ENCODE measurements around the gene BIRC7.

BIRC7 gene

DNA sequence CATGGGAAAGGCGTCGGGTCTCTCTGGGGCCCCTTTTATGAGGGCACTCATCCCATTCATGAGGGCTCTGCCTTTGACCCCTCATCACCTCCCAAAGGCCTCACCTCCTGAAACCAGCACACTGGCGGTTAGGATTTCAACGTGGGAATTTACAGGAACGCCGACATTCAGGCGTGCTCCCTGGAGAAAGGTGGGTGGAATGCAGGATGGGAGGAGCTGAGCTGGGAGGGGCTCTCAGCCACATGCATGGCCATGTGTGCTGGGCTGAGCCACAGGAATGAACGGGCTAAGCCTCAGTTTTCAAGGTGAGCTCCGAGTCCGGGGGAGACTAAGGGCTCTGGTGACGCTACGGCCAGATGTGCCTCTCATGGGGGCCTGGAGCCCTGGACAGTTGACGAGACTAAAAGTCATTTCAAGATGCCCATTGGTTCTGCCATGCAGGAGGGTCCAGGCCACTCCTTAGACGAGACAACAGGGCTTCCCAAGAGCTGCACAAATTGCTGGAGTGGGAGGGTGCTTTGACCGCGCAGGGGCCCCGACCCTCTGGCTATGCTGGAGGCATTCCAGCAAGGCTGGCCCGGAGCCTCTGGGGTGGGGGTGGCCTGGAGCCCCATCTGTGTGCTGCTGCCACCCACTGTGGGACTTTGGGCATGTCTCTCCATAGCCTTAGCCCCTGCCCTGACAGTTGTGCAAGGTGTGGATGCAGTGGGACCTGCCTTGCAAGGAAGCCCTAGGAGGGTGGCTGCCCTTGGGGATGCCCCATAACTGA lies 33.1 kb downstream of the BIRC7 start:
- no peak for DNase-seq

DNA sequence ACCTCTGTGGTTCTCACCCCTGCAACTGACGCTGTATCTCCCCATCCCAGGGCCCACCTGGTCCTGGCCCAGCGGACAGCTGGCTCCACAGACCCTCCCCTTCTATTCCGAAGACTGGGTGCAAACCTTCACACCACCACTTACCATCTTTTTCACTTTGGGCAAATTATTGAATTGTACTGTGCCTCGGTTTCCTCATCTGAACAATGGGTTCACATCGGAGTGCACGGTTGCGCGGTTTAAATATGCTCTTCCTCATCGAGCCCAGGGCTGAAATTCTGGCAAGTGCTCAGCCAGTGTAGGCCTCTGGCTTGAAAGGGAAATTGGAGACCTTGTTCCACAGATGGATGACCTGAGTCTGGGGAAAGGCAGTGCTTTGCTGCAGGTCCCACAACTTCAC lies 34.0 kb downstream of the BIRC7 start:
- no peak for DNase-seq

DNA sequence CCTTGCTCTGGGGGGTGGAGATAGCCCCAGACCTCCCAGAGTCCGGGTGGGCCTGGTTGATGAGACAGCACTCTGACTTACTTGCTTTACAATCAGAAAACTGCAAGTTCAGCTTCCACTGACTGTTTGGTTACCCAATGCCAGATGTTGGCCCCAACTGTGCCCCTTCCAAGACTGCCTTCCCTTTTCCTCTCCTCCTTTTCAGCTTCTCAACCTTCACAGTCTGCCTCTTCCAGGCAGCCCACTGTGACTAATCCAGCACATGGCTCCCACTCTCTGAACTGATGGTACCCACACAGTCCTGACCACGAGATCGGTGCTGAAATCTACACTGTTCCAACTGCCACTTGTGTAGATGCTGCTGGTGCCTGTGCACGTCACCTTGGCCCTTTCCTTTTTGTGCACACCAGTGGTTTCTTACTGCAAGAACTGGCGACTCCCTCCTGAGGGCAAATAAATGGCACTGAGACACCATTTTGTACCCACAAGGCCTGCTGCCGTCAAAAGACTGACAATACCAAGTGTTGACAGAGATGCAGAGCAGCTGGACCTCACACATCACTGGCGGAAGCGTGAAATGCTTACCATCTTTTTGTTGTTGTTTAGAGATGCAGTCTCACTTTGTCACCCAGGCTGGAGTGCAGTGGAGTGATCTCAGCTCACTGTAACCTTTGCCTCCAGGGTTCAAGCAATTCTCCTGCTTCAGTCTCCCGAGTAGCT lies 35.1 kb downstream of the BIRC7 start:
- DNase-seq: no peak

DNA sequence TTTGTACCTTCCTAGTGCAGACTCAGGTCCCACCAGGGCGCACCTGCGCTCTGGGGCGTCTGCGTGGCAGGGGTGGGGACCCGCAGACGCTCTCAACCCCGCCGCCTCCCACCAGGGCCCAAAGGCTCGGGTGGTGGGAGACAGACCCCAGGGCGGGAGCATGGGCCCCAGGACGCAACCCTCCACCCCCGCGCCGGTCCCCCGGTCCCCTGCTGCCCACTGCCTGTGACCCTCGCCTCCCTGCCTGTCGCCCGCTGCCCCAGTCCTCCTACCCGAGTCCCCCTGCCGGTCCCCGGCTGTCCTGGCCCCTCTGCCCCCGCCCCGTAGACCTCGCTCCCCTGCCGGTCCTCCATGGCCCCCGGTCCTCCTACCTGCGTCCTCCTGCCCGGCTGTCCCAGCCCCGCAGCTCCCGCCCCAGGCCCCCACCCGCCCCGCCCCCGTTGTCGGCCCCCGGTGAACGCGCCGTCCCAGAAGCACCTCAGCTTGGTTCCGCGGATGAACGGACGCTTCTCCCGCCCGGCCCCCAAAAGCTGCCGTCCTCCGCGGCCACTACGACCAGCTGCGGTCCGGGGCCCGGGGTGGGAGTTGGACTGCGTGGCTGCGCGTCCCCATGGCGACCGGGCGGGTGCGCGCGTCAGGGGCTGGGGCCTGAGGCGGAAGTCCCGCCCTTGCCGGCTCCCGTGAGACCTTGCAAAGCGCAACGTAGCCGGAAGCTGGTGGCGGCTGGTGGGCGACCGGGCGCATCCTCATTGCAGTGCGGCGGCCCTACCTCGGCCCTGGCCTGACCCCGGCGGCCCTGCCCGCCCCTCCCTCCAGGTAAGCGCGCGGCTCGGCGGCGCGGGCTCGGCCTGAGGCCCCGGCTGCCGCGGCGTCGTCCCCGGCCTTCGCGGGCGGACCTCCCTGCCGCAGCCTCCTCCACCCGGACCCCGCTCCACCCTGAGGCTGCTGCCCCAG lies 36.7 kb downstream of the BIRC7 start, which contains the start of gene ARFGAP1:
Gene ARFGAP1 (plus strand): TSS at position 709 of the 954 bp plus-strand sequence. CDS start 2,768 bp downstream, outside the sequence.
- peak; percentile 89 for DNase-seq

DNA sequence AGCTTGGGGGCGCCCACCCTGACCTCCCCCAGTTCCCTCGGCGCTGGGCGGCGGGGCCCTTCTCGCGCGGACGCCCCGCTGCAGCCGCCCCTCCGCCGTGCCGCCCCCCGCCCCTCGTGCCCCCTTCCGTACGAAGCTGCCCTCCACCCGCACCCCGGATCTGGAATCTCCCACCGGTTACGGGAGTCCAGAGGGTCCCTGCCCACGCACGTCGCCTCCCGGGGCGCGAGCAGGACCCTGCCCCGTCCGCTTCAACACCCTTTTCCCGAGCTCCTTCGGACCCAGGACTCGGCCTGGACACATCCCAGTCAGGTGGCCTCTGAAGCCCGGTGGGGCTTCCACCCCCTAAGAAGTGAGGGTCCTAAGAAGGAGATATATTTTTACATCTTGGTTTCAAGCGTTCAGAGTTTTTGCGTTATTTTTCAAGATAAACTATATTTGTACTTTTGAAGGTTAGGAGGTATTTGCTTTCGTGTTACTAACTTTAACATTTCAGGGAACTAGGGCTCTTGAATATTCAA lies 37.4 kb downstream of the BIRC7 start:
- DNase-seq: no peak

DNA sequence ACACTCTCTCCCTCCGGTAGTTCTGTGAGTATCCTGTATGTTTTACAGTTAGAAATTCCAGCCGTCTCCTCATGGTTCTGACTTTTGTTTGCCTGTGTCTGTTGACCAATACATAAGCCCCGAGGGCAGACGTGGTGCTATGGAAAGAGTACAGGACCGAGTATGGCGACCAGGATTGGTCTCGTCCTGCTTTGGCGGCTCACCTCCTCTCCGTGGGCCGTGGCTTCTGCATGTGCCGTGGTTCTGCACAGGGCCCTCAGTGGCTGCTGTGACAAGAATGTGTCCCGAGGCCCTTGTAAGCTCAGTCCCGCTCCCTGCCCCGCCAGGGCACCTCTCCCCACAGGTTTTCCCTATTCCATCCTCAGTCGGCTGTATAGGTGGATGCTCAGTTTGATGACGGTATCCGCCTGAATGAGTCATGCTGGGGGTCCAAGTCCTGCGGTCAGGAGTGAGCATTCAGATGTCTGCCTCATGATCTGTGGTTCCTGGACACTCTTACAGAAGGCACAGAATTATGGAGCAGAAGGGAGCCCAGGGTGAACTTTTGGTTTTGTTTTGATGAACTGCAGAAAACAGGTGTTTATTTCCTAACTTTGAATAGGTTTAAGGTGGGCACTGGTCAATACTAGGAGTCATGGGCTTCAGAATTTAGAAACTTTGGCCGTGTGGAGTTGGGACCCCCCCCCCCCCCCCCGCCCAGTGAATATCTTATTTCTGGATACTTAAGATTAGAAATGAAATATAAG lies 38.1 kb downstream of the BIRC7 start:
- DNase-seq: no peak

DNA sequence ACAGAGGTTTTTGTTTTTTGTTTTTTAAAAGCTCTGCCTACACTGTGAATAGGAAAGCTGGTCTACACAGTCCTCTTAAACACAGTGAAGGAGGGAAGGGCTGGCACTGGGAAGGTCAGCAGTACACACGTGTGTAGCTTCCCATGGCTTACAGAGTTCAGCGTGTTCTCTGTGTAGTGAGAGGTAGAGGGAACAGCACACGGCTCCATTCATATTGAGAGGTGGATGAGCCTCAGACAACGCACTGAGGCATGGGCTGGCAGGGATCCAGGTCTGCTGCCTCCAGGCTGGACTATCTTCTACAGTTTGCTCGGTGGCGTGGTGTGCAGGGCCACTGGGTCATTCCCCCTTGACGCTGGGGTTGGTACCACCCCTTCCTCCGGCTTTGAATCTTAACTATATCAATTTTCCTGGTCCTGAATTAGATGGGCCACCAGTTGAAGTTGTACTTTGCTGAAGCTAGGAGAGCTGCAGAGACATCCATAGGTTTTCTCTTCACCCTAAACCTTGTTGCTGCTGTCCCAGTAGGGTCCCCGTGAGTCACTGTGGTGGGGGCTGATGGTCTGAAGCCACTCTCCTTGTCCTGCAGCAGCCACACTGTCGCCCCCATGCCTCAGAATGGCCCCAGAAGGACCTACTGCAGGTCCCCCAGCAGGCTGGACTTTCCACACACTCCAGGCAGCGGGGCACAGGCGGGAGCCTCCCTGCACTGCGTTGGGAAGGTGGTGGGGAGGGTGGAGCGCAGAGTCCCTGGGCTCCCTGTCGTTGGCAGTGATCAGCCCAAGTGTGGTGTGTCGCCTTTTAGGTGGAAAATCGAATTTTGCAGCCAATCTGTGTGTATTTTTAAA lies 38.9 kb downstream of the BIRC7 start:
- DNase-seq: no peak

DNA sequence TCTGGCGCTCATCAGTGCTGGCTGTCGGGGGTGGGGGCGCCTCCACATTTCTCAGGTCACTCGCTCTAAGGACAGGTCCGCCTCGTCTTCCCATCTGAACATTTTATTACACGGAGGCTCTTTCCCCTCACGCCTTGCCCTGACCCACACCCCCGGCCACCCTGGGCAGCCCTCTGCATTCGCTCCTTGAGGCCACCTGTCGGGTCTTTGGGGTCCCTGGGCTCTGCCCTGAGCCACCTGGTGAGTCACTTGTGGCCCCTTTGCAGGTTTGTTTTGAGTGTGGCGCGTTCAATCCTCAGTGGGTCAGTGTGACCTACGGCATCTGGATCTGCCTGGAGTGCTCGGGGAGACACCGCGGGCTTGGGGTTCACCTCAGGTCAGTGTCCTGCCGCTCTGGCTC lies 40.1 kb downstream of the BIRC7 start:
- DNase-seq: no peak

DNA sequence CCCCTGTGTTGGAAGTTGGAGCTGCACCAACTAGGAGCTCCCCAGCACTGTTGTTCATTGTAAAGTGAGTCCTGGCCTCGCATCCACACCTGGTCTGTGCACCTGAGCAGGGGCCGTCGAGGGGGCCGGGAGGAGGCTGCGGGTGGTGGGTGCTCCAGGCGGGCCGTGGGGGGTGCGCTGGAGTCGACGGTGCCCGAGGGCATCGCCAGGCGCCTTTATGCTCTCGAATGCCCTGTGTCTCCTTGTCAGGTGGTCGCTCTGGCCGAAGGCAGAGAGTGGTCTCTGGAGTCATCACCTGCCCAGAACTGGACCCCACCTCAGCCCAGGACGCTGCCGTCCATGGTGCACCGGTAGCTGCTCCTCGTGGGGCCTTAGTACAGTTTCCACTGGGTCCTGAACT lies 41.3 kb downstream of the BIRC7 start:
- DNase-seq: no peak

DNA sequence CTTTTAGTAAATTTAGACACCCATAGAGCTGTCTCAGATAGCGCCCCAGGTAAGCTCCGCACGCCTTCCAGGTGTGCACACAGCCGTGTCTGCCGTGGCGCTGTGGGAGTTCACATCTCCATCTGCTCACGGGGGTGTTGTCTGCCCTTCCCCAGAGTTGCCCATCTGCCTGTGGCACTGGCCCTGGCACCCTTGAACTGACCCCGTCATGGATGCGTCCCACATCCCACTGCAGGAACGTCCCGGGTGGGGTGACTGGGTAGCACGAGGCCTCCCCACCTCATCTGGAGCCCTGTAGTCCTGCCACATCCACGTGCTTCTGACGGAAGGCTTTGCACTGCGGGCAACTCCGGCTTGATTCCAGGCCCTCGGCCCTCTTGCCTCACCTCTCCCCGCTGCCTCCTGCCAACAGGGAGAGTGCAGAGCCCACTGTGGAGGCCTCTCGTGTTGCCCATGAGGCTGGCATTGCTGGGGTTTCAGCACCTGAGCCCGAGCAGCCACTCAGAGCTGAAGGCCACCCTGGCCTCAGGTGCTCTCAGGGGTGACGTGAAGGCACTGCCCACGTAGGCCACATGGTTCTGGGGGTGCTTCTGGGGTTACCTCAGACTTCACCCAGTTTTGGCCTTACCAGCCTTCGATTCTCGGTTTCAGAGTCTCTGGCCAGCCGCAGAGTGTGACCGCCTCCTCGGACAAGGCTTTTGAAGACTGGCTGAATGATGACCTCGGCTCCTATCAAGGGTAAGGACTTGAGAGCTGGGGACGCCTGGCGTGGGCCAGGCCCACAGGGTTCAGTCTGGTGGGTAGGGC lies 42.0 kb downstream of the BIRC7 start:
- DNase-seq: no peak

DNA sequence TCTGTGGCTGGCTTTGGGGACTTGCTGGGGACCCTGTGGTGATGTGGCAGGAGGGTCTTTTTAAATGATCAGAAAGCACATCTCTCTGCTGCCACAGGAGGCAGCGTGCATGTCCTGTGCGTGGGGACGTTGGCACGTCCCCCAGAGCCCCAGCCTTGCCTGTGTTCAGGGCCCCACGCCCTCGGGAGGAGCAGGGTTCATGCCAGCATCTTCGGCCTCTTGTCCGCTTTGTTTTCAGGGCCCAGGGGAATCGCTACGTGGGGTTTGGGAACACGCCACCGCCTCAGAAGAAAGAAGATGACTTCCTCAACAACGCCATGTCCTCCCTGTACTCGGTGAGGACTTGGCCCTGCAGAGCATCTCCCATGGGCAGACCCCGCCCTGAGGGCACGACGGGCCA lies 43.0 kb downstream of the BIRC7 start:
- DNase-seq: no peak

DNA sequence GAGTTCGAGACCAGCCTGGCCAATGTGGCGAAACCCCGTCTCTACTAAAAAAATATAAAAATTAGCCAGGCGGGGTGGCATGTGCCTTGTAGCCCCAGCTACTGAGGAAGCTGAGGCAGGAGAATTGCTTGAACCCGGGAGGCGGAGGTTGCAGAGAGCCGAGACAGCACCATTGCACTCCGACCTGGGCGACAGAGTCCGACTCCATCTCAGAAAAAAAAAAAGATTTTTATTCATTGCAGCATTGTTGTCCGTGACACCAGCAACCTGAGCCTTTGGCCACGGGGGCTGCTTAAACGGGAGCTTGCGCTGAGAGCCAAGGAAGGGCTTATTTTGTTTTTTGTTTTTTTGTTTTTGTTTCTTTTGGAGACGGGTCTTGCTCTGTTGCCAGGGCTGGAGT lies 44.2 kb downstream of the BIRC7 start:
- no peak for DNase-seq

DNA sequence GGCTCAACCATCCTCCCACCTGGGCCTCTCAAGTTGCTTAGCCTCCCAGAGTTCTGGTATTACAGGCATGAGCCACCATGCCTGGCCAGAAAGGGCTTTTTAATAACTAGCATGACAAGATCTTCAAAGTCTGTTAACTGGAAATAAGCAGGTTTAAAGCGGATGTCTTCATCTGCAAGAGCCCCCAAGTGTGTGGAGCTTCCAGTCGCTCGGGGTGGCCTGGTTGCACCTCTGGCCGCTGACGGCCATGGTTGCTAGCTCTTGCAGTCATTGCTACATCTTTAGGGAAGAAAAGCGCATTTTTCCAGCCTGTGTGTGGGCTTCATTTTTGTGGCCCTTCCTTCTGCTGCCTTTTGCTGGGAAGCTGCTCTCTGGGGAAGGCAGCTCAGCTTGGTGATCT lies 44.7 kb downstream of the BIRC7 start:
- DNase-seq: no peak

DNA sequence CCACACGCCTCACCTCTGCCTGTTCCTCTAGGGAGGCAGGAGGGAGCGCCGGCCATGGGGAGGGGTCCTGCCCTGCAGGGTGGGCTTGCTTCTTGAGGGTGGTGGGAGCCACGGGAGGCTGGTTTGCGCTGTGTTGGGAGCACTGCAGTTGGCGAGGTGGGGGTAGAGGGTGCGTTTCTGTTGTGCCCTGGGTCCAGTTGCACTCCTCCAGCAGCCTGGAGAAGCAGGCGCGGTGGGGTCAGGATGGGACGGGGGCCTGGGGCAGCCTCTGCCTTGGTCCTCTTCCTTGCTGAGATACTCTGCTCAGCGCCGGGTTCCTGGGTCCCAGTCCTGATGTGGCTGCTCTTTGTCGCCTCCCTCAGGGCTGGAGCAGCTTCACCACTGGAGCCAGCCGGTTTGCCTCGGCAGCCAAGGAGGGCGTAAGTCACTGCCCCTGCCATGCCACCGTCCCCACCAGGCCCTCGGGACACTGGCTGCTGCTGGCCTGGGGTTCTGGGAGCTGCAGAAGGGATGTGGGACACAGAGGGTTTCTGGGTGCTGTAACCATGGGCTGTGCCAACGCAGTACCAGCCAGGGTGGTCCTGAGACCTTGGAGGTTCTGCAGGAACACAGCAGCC lies 45.3 kb downstream of the BIRC7 start:
- no peak for DNase-seq

DNA sequence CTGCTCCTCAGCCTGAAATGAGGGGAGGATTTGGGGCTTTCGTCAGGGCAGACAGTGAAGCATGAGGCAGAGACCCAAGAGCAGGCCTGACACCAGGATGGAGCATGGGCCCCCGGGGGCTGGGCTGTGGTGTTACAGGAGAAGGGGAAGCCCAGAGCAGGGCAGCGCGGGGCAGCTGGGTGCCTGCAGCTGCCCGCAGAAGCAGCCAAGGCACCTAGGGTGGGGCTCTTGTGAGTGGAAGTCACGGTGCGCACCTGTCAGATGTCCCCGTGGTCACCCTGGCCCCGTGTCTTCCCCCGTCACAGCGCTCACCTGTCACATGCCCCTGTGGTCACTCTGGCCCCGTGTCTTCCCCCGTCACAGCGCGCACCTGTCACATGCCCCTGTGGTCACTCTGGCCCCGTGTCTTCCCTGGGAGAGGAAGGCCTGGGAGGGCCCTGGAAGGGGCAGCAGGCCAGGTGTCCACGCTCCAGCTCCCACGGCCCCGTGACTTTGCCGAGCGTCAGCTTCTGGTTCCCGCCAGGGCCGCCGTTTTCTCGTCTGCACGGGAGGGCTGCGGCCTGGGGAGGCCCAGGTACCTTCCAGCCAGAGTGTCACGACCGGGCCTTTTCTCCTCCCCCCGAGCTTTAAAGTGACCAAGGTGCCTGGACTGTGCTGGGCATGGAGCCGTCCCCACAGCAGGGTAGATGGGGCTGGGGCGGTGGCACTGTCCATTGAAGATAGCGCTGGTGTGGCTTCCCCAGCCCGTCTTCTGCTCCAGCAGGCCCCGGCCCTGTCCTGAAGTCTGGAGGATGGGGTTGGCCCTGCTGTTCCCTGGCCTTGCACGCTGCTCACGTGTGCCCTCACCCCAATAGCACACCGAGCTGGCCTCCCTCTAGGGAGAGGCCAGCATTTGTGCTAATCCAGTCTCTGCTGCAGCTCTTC lies 46.3 kb downstream of the BIRC7 start:
- no peak for DNase-seq

DNA sequence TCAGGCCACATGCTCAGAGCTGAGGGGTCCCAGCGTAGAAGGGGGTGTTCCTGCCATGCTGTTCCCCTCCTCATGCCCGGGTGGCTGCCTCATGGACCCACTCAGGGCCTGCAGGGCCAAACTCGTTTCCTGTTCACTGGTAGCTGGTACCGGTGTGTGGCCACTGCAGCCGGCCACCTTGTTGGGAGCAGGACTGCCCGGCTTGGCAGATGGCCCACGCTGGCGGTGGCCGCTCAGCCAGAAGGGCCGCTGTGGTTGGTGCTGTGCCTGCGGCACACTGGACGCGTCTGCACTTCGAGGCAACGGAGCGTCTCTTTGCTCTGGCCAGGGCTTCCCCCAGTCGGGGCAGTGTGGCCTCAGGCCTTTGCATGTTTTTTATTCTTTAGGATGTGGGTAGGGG lies 47.2 kb downstream of the BIRC7 start:
- DNase-seq: no peak

DNA sequence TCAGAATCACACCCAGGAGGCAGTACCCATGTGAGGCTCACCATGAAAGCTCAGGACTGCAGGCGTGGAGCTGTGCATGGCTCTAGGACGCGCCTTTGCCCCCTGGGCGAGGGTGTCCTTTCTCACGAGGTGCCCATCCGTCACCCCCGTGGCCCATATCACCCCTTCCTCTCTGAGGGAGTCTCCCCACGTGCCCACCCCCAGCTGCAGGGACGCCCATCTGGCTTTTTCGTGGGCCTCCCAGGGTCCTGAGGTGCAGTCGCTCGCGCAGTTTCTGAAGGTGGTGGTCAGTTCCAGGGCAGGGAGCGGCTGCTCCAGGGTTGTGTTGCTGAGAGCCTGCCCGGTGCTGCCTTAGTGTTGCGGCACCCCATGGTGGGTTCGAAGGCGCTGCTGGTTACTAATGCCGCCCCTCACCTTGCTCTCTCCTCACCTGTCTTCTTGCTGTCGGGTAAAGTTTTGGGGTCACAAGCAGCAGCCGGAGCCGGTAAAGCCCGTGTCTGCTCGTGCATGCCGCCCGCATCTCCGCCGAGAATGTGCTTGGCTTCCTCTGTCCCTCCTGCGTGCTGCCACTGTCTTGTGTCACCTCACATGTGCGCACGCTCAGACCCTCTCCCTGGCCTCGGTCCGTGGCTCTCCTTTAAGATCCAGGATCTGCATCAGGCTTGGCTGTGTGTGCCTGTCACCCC lies 47.8 kb downstream of the BIRC7 start:
- no peak for DNase-seq

DNA sequence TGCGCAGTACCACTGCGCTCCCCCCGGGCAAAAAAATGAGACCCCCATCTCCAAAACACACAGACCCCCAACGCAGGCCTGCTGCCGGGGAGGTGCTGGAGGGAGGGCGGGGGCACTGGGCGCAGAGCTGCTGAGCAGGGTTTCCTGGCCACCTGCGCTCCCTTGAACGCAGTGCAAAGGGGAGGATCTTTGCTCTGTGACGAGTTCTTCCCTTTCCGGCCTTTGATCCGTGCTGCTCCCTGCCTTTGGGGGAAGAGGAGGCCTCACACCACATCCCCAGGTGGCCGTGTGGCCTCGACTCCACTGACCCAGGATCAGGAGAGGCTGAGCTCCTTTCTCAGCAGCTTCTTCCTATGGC lies 48.4 kb downstream of the BIRC7 start:
- DNase-seq: no peak

All from CD4-positive, alpha-beta T cell treated with Interferon gamma for 1 hour (primary cell).